HG03432 (cell line): Measurements from ENCODE around the gene ZNF442.
"Not testable (repeated sequence)": the region's sequence is repeated elsewhere in the genome, so short reads cannot be mapped to it uniquely, and the experiment has no call there.

Experiments
- ATAC-seq: cut with Tn5 transposase; IDR thresholded peaks from one replicate; pipeline ENCODE4 v1.9.1; 2021; ENCODE audit warnings: mild to moderate bottlenecking, moderate library complexity; ENCODE audit not compliant: unreplicated experiment

ZNF442 gene

GRCh38 chr19:12365236-12366162 lies at the start of gene ZNF442:
Gene ZNF442, minus strand, starts transcription at chr19:12365683. Its CDS starts 2,052 bp downstream, at chr19:12363631.
- ATAC-seq, result peak; percentile 89

- ATAC-seq, result no peak
Observed at GRCh38 chr19:12411893-12412292, 46.4 kb upstream of the ZNF442 start.

- peak; percentile 88 for ATAC-seq
Observed at GRCh38 chr19:12400633-12401502, 35.4 kb upstream of the ZNF442 start, which contains the start of gene ZNF799. Gene ZNF799, minus strand, starts transcription at chr19:12401271. Its CDS starts 201 bp downstream, at chr19:12401070.

GRCh38 chr19:12399901-12400632 lies 34.6 kb upstream of the ZNF442 start:
- peak; percentile 41 for ATAC-seq

GRCh38 chr19:12391148-12391547 lies 25.7 kb upstream of the ZNF442 start:
- ATAC-seq, result not testable (repeated sequence)

GRCh38 chr19:12386365-12386764 lies 20.9 kb upstream of the ZNF442 start:
- not testable (repeated sequence) for ATAC-seq

GRCh38 chr19:12380444-12380737 lies 14.9 kb upstream of the ZNF442 start:
- no peak for ATAC-seq

GRCh38 chr19:12379732-12380443 lies 14.4 kb upstream of the ZNF442 start:
- no peak for ATAC-seq

- ATAC-seq, result no peak
Observed at GRCh38 chr19:12374026-12374425, 8.5 kb upstream of the ZNF442 start.

- no peak for ATAC-seq
Observed at GRCh38 chr19:12364391-12365235, 870 bp downstream of the ZNF442 start.

- not testable (repeated sequence) for ATAC-seq
Observed at GRCh38 chr19:12362236-12362635, 3.2 kb downstream of the ZNF442 start.

- ATAC-seq, result no peak
Observed at GRCh38 chr19:12353375-12353774, 12.1 kb downstream of the ZNF442 start.

- ATAC-seq, result no peak
Observed at GRCh38 chr19:12350890-12351197, 14.6 kb downstream of the ZNF442 start.

- no peak for ATAC-seq
Observed at GRCh38 chr19:12350185-12350889, 15.1 kb downstream of the ZNF442 start.

- no peak for ATAC-seq
Observed at GRCh38 chr19:12346896-12347295, 18.6 kb downstream of the ZNF442 start.

- ATAC-seq, result no peak
Observed at GRCh38 chr19:12345197-12345596, 20.3 kb downstream of the ZNF442 start.

- peak; percentile 94 for ATAC-seq
Observed at GRCh38 chr19:12333162-12334159, 32.0 kb downstream of the ZNF442 start, which contains the start of gene ZNF563. Gene ZNF563, minus strand, starts transcription at chr19:12333633. Its CDS starts 151 bp downstream, at chr19:12333482.
